ENCODE results near the gene HLF.

The HLF gene

GRCh38 chr17:55332296-55333041 is 67.7 kb downstream of the HLF start:
- DNase-seq (ENCODE audit: low read depth): no peak

- no peak for DNase-seq (ENCODE audit: low read depth)
Observed at GRCh38 chr17:55334285-55334684, 69.5 kb downstream of the HLF start.

- DNase-seq (ENCODE audit: low read depth): no peak
Observed at GRCh38 chr17:55334881-55335540, 70.3 kb downstream of the HLF start.

GRCh38 chr17:55335625-55336024 is 70.9 kb downstream of the HLF start:
- DNase-seq (ENCODE audit: low read depth): no peak

DNA sequence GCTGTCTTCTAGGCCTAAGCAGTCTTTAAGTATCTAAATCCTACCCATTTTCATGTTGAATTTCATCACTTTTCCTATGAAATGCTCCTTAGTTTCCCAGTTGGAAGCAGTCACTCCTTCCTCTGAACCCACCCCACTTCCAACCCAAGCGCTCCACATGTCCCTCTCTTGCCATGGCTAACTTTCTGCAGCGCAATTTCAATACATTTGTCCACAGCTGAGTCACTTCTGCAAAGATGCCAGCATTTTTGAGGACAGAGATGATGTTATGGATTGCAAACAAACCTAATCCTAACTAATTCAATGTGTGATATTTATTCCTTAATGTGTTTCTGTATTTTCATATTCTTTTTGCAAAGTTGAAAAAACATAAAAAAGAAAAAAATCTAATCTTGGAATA is 71.7 kb downstream of the HLF start:
- no peak for DNase-seq (ENCODE audit: low read depth)

GRCh38 chr17:55340176-55340575 is 75.4 kb downstream of the HLF start:
- no peak for DNase-seq (ENCODE audit: low read depth)

- no peak for DNase-seq (ENCODE audit: low read depth)
Observed at GRCh38 chr17:55340686-55341085, 75.9 kb downstream of the HLF start.

DNA sequence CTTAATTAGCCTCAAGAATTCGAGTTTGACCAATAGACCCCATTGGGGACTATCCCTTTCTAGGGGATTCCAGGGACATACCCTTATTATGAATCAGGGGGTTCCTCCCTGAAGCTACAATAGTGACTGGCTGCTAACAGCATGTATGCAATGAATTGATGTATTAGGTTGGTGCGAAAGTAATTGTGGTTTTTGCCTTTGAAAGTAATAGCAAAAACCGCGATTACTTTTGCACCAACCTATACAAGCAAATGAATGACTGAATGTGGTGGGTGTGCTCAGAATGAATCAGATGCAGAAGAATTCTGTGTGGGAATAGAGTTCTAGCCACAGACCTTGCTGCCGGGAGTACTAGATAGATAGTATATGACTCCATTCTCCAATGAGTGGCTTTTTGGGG is 76.7 kb downstream of the HLF start:
- DNase-seq (ENCODE audit: low read depth): no peak

- no peak for DNase-seq (ENCODE audit: low read depth)
Observed at GRCh38 chr17:55342800-55343585, 78.2 kb downstream of the HLF start.

- no peak for DNase-seq (ENCODE audit: low read depth)
Observed at GRCh38 chr17:55343900-55344513, 79.2 kb downstream of the HLF start.

DNA sequence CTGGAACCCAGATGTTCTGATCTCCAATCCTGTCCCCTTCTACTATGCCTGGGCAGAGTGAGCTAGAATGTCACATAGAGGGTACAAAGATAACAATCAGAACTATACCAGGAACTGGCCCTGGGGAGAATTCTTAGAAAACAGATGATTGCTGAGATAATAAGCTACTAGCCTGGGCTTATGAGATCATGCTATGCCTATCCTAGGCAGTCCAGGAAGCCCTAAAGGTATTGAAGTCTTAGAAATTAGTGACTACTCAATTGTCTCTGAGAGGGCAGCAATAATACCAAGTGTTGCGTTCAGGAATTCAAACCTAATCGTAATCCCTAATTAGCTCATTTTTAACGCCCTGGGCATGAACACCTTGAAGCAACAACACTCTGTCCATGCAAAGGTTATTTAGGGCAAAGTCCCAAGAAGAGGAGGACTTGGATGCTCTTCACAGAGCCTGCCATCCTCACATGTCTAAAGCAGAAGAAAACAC is 79.8 kb downstream of the HLF start:
- DNase-seq (ENCODE audit: low read depth): no peak

DNA sequence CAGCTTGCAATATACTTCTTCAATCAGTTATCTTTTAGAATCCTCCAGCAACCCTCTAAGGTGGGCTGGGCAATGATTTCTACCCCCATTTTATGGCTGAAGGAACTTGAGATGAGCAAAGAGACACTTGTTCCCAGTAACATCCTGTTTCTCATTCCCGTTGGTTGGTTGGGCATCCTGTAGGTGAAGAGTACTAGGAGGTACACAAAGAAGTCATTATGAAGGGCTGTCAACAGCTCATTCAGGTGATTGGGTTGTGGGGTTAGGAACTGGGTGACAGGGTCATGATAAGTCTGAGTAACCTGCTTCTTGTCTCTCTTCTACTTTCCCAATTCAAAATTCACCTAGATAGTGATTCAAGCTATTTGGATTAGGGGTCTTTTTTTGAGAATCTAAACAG is 80.4 kb downstream of the HLF start:
- no peak for DNase-seq (ENCODE audit: low read depth)

- no peak for DNase-seq (ENCODE audit: low read depth)
Observed at GRCh38 chr17:55346658-55347057, 81.9 kb downstream of the HLF start.

- DNase-seq (ENCODE audit: low read depth): no peak
Observed at GRCh38 chr17:55347341-55347740, 82.6 kb downstream of the HLF start.

DNA sequence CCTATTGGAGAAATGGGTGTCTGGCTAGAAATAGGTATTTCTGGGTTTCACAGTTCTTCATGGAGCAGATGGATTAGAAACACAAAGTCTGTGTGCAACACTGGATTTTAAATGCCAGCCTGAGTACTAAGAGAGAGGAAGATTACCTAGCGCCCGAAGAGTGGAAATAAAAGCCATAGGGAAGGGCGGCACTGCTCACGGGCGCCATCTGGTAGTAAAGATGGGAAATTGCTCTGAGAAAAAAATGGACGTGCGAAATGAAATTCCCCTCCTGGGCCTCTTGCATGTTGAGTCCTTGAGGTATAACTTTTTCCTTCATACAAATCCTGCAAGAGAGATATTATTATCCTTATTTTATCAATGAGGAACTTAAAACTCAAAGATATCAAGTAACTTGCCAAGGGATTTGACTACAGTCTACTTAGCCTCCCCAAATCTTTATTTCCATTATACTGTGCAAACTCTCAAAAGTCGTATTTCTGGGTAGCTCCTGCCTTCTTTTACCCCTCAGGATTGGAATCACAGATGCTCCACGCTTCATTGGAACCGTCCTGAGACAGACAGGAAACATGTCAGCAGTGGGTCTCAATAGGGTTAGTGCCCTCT is 84.1 kb downstream of the HLF start:
- DNase-seq (ENCODE audit: low read depth): peak; percentile 3

- no peak for DNase-seq (ENCODE audit: low read depth)
Observed at GRCh38 chr17:55350825-55351205, 86.1 kb downstream of the HLF start.

DNA sequence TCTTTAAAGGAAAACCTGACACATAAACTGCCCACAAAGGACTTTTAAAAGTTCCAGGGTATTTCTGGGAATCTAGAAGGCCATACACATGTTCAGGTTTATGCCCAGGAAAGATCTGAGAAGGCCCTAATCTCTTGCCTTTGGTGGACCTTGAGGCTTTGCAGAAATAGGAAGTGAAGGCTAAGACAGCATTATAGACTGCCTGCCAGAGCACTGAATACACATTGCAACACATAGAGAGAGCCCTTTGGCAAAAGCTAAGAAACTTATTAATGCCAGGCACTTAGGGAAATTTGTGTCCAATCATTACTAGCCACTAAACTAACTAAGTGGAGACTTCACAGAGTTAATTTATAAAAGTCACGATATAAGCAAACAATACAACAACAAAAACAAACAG is 86.5 kb downstream of the HLF start:
- no peak for DNase-seq (ENCODE audit: low read depth)

DNA sequence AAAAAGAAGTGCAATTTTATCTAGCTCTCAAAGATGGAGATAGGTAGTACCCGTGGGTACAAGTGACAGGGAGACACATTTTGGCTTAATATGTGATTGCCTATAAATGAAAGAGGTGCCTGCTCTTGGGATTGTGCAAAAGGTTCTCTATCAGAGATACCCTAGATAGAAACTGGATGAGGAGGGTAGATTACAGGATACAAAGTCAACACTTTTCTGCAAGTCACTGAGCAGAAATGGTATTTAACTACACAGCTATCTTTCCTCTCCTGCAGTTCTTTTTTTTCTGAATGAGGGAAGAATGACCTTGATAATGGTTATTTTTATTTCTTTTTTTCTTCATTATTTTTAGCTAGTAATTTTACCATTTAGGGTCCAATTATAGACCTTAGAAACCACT is 89.2 kb downstream of the HLF start:
- DNase-seq (ENCODE audit: low read depth): no peak

GRCh38 chr17:55354941-55355340 is 90.2 kb downstream of the HLF start:
- no peak for DNase-seq (ENCODE audit: low read depth)

GRCh38 chr17:55356434-55357328 is 91.9 kb downstream of the HLF start:
- peak; percentile 47 for DNase-seq (ENCODE audit: low read depth)

- no peak for DNase-seq (ENCODE audit: low read depth)
Observed at GRCh38 chr17:55360971-55361370, 96.2 kb downstream of the HLF start.
